Transverse colon (tissue), 4 donors: ENCODE measurements around the gene NFXL1. TPM values are rescaled to one million over a fixed set of nuclear protein-coding genes. Genes with fewer than 3 reads are reported as not detected.
A peak's percentile ranks its signal among the peaks of the same experiment; 100 is the strongest.

Source experiments
- DNase-seq: peaks from one replicate; pipeline ENCODE4 v3.0.0-alpha.2; 2019
- H3K27ac ChIP-seq, 4 donors: fragments of 200-600 bp; sonication (generic); 2 replicates each; pipeline ENCODE4 v1.5.1; 2016 to 2018; ENCODE audit warnings: inconsistent platforms in 4 of 4
- H3K27me3 ChIP-seq: fragments of 200-600 bp; sonication (generic); 2 replicates; pipeline ENCODE4 v1.5.1; 2017; ENCODE audit warnings: inconsistent platforms
- H3K36me3 ChIP-seq, 4 donors: fragments of 200-600 bp; sonication (generic); 2 replicates each; pipeline ENCODE4 v1.5.1; 2017 to 2019; ENCODE audit warnings: inconsistent platforms in 4 of 4
- H3K4me1 ChIP-seq, 4 donors: fragments of 200-600 bp; sonication (generic); 2 replicates each; pipeline ENCODE4 v1.5.1; 2017 to 2020; ENCODE audit warnings: inconsistent platforms in 4 of 4
- H3K4me3 ChIP-seq, 4 donors: fragments of 200-600 bp; sonication (generic); 1 replicate in 1 of 4; 2 replicates in 3 of 4; pipeline versions ENCODE4 v1.5.1 to v1.6.1; 2017 to 2019; ENCODE audit warnings: inconsistent platforms in 4 of 4
- H3K9me3 ChIP-seq, 2 donors: fragments of 200-600 bp; sonication (generic); 2 replicates each; pipeline ENCODE4 v1.5.1; 2017 to 2019; ENCODE audit warnings: inconsistent platforms in 2 of 2
- EP300 ChIP-seq: sonication (generic); formaldehyde crosslinking; IDR thresholded peaks from one replicate; pipeline ENCODE4 v1.6.1; 2017; ENCODE audit warnings: antibody characterized with exemption, low read depth
- POLR2A ChIP-seq: fragments of 450-650 bp; IDR thresholded peaks from one replicate; pipeline ENCODE4 v1.6.1; 2016; ENCODE audit warnings: antibody characterized with exemption, mild to moderate bottlenecking, moderate library complexity
- POLR2AphosphoS5 ChIP-seq, 3 donors: sonication (generic); formaldehyde crosslinking; IDR thresholded peaks; one replicate each; pipeline ENCODE4 v1.6.1; 2016; ENCODE audit warnings: antibody characterized with exemption in 3 of 3
- WGBS, 2 donors: methylation state at CpG; one replicate each; pipeline ENCODE4 v1.1.5; 2018; ENCODE audit warnings: low coverage in 1 of 2; 5-methylcytosine and 5-hydroxymethylcytosine counted together
- in situ Hi-C, 4 donors: fragments of 200-750 bp; cut with MboI; loops; one replicate each; pipeline versions ENCODE4 v1.15.0 to v1.15.1; 2017; ENCODE audit warnings: low sequenced_read_pairs in 3 of 4, low pct_ligation_motif_present in 1 of 4, low pct_unique_long_range_greater_than_20kb in 1 of 4
- intact Hi-C: fragments of 100-400 bp; cut with DNase I; formaldehyde crosslinking; loops from one replicate; pipeline ENCODE4 v1.15.1; 2023; ENCODE audit warnings: low total_unique reads
- total RNA-seq, 4 donors: library from RNA; depleted of rRNA; stranded (reverse); fragments of >200 nt; gene quantifications; one replicate each; pipeline ENCODE4 v1.1.0, GENCODE V29; 2016
- TF ChIP-seq, protein P1 (sequence below), 5 experiments: fragments of 200-600 bp in 3 of 5; fragments of 450-650 bp in 2 of 5; sonication (generic) in 3 of 5; IDR thresholded peaks; 1 replicate in 2 of 5; 2 replicates in 3 of 5; pipeline ENCODE4 v1.5.1; 2016 to 2017; ENCODE audit warnings: antibody characterized with exemption in 5 of 5, inconsistent platforms in 3 of 5, mild to moderate bottlenecking in 2 of 5, moderate library complexity in 1 of 5

NFXL1 gene
- total RNA-seq, 4 donors from 2014 or later, result 2.0 to 22.4 (median 9.3) TPM

DNA sequence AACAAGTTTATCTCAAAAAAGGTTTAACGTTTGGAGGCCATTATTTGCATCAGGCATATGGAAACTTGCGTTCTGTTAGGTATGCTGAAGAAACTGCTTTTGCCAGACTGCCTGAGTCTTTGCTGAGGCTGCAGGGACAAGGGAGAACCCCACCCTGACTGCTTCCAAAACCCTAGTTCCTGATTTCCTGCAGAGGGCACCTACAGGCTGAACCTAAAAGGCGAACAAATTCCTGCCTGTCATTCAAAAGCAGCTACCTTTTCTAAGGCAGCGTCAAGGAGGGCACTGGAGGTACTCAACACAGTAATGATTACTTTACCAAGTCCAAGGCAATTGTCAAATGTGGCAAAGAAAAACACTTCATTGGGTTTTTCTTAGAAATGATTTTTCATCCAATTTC lies 75.9 kb downstream of the NFXL1 start:
- WGBS, 2 donors, result 56 to 75% methylated on average over 3 to 4 of the region's 4 CpGs
- no peak for DNase-seq
- TF ChIP-seq EP300 (no peak), POLR2A (no peak), POLR2AphosphoS5 (IDR thresholded peaks at IDR 0.05) (no peak)
- TF ChIP-seq, protein P1, sequence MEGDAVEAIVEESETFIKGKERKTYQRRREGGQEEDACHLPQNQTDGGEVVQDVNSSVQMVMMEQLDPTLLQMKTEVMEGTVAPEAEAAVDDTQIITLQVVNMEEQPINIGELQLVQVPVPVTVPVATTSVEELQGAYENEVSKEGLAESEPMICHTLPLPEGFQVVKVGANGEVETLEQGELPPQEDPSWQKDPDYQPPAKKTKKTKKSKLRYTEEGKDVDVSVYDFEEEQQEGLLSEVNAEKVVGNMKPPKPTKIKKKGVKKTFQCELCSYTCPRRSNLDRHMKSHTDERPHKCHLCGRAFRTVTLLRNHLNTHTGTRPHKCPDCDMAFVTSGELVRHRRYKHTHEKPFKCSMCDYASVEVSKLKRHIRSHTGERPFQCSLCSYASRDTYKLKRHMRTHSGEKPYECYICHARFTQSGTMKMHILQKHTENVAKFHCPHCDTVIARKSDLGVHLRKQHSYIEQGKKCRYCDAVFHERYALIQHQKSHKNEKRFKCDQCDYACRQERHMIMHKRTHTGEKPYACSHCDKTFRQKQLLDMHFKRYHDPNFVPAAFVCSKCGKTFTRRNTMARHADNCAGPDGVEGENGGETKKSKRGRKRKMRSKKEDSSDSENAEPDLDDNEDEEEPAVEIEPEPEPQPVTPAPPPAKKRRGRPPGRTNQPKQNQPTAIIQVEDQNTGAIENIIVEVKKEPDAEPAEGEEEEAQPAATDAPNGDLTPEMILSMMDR (IDR thresholded peaks at IDR 0.05), result no peak
- H3K4me1 ChIP-seq, result peaks cover 0 to 26% (median 24%) of the 10 kb centered on the region in 4 donors
- in situ Hi-C loops, result loop anchor here in 2 of 4 donors (25.0 kb wide), 2 partner anchors 151 to 176 kb away; no protein-coding TSS in a partner anchor
- no peak overlapping the region for H3K4me3 ChIP-seq
- H3K36me3 ChIP-seq, result no peaks in the 10 kb centered on the region
- H3K27me3 ChIP-seq, result peaks cover 24% of the 10 kb centered on the region
- no peaks in the 10 kb centered on the region for H3K9me3 ChIP-seq
- H3K27ac ChIP-seq, result no peak overlapping the region
- intact Hi-C loops, result no loop called here

DNA sequence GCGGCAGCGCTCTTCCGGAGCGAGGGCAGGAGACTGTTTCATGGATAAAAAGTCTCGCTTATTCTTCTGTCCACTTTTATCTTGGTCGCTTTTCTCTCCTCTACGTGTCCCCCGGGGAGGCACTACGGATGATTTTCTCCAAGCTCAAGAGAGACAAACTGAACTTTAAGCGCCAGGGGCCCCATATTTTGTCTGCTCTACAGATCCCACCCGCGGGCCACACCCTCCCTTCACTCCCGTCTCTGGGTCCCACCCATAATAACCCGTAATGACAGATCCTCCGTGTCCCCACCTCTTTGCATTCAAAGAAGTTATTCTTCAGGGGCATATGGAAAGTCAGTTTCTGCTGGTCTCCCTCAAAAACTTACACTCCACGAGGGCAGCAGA lies 76.5 kb downstream of the NFXL1 start, which contains the start of gene CORIN:
CORIN (minus strand) TSS at position 160 of the 387 bp plus-strand sequence; CDS start at position 42, 118 bp downstream.
- H3K9me3 ChIP-seq, result peaks cover 0 to 3% of the 10 kb centered on the region in 2 donors
- peak within 1 kb of the TSS; percentile 31 to 64 (median 38) for H3K4me3 ChIP-seq
- in situ Hi-C loops (loop anchor here in 2 of 4 donors (25.0 kb wide), 2 partner anchors 151 to 176 kb away; no protein-coding TSS in a partner anchor), intact Hi-C loops (no loop called here)
- H3K27me3 ChIP-seq, result peaks cover 24% of the 10 kb centered on the region
- TF ChIP-seq EP300, result no peak
- TF ChIP-seq, protein P1 (IDR thresholded peaks at IDR 0.05), result no peak
- no peak for TF ChIP-seq POLR2A
- no peak for TF ChIP-seq POLR2AphosphoS5 (IDR thresholded peaks at IDR 0.05)
- no peaks in the 10 kb centered on the region for H3K36me3 ChIP-seq
- no peak within 1 kb of the TSS for H3K27ac ChIP-seq
- DNase-seq, result peak; percentile 15
- WGBS, 2 donors, result 10 to 12% methylated on average over 6 to 16 of the region's 16 CpGs
- H3K4me1 ChIP-seq, result peaks cover 0 to 26% (median 24%) of the 10 kb centered on the region in 4 donors

DNA sequence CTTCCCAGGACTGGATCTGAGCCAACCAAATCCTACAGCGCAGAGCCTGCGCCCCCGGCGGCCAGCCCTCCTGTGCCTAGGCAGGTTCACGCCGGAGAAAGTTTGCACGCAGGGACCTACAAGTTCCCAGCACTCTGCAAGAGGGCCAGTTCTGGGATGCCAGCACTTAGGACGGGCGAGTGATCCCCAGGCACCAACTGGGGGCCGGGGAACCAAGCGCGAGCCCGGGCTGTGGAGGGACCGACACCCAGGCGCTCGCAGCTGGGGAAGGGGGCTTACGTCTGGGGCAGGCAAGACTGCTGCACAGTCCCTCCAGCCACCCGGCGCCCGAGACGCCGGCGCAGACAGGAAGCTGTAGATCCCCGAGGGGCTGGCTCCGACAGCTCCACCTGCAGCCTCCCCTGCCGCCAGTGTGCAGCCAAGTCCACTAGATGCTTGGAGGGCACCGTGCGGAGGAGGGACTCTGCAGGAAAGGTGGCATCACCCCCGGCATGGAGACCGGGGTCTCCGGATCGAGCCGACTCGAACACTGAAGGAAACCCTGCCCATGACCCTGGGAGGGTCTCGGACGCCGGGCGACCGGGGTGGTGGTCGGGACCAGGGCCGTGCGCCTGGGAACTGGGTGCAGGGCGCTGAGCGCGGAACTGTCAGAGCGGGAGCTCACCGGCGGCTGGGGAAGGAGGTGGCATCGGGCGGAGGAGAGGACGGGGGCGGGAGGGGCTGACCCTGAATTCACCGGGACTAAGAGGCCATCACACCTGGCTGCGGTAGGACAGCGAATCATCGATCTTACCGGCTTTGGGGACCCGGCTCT lies 77.1 kb downstream of the NFXL1 start:
- Histone ChIP-seq H3K9me3 (peaks cover 0 to 3% of the 10 kb centered on the region in 2 donors), H3K4me1 (peaks cover 0 to 26% (median 24%) of the 10 kb centered on the region in 4 donors), H3K4me3 (peak overlapping the region; percentile 31 to 64 (median 38)), H3K27me3 (peaks cover 24% of the 10 kb centered on the region), H3K36me3 (no peaks in the 10 kb centered on the region), H3K27ac (no peak overlapping the region)
- peak; percentile 44 for DNase-seq
- 4% methylated on average over 37 of the region's 58 CpGs; no CpG with 5 or more reads in 1 of the 2 donors for WGBS, 2 donors
- no peak for TF ChIP-seq POLR2A
- no peak for TF ChIP-seq POLR2AphosphoS5 (IDR thresholded peaks at IDR 0.05)
- TF ChIP-seq, protein P1 (IDR thresholded peaks at IDR 0.05), result no peak
- TF ChIP-seq EP300, result no peak
- in situ Hi-C loops, result loop anchor here in 2 of 4 donors (25.0 kb wide), 2 partner anchors 150 to 175 kb away; no protein-coding TSS in a partner anchor
- intact Hi-C loops, result no loop called here

GRCh38 chr4:47836641-47837093 lies 77.7 kb downstream of the NFXL1 start:
- H3K9me3 ChIP-seq, result peaks cover 0 to 3% of the 10 kb centered on the region in 2 donors
- peaks cover 24% of the 10 kb centered on the region for H3K27me3 ChIP-seq
- peak; percentile 77 for DNase-seq
- no peak for TF ChIP-seq EP300
- TF ChIP-seq, protein P1 (IDR thresholded peaks at IDR 0.05), result peak; percentile 44 to 57 (median 45)
- 0% methylated on average over 17 of the region's 27 CpGs; no CpG with 5 or more reads in 1 of the 2 donors for WGBS, 2 donors
- in situ Hi-C loops, result loop anchor here in 2 of 4 donors (25.0 kb wide), 2 partner anchors 149 to 174 kb away; no protein-coding TSS in a partner anchor
- peaks cover 0 to 26% (median 24%) of the 10 kb centered on the region in 4 donors for H3K4me1 ChIP-seq
- intact Hi-C loops, result no loop called here
- H3K27ac ChIP-seq, result no peak overlapping the region
- peak overlapping the region; percentile 31 to 64 (median 38) for H3K4me3 ChIP-seq
- H3K36me3 ChIP-seq, result no peaks in the 10 kb centered on the region
